H1 (cell line): ENCODE measurements around the gene ZNRF2. TPM values are rescaled to one million over a fixed set of nuclear protein-coding genes. Genes with fewer than 3 reads are reported as not detected.

Source experiments
- CTCF ChIA-PET: fragments of 300-600 bp; sonication (Branson Sonifier 250); formaldehyde crosslinking; loops from one replicate; lab custom pipeline; 2021; ENCODE audit not compliant: partially characterized antibody; lab: Charles Lee
- POLR2A ChIA-PET: fragments of 300-600 bp; sonication (Branson Sonifier 250); formaldehyde crosslinking; loops from one replicate; lab custom pipeline; 2021; ENCODE audit warnings: inconsistent platforms; ENCODE audit not compliant: partially characterized antibody; lab: Charles Lee
- DNase-seq, 2 experiments: peaks; one replicate each; pipeline versions ENCODE4 v3.0.0 to v3.0.0-alpha.2; 2010 to 2022; ENCODE audit warnings: low spot score in 2 of 2, low read depth in 1 of 2, mixed read lengths in 1 of 2
- FAIRE-seq: peaks from 2 replicates; lab custom pipeline; 2011; peaks lifted over from hg19 to GRCh38; lab: Jason Lieb, UNC
- H2AFZ ChIP-seq: 2 replicates; pipeline ENCODE4 v1.8.1; 2012; ENCODE audit warnings: low read length, inconsistent platforms
- H2AK5ac ChIP-seq: 2 replicates; pipeline ENCODE4 v1.6.1; 2013; ENCODE audit warnings: low read depth, low read length
- H2BK120ac ChIP-seq: replicated peaks from 2 replicates; pipeline ENCODE3; 2013; ENCODE audit warnings: low read depth, low read length, inconsistent platforms
- H2BK12ac ChIP-seq: 2 replicates; pipeline ENCODE4 v1.6.1; 2013; ENCODE audit warnings: low read depth, low read length
- H2BK15ac ChIP-seq: 2 replicates; pipeline ENCODE4 v1.6.1; 2013; ENCODE audit warnings: low read length
- H2BK20ac ChIP-seq: 2 replicates; pipeline ENCODE4 v1.6.1; 2013; ENCODE audit warnings: low read length
- H2BK5ac ChIP-seq: 2 replicates; pipeline ENCODE4 v1.6.1; 2013; ENCODE audit warnings: low read depth, low read length
- H3K14ac ChIP-seq: 2 replicates; pipeline ENCODE4 v1.6.1; 2013; ENCODE audit warnings: inconsistent platforms; ENCODE audit not compliant: insufficient read length
- H3K18ac ChIP-seq: 2 replicates; pipeline ENCODE4 v1.6.1; 2013; ENCODE audit warnings: low read length; ENCODE audit errors: extremely low read depth
- H3K23ac ChIP-seq: 2 replicates; pipeline ENCODE4 v1.6.1; 2013; ENCODE audit warnings: inconsistent platforms; ENCODE audit not compliant: insufficient read length
- H3K23me2 ChIP-seq: 2 replicates; pipeline ENCODE4 v1.6.1; 2013; ENCODE audit warnings: low read depth, low read length
- H3K27ac ChIP-seq: 2 replicates; pipeline ENCODE4 v1.6.1; 2011; ENCODE audit warnings: low read depth, low read length, inconsistent platforms
- H3K27me3 ChIP-seq, 4 experiments: replicated peaks in 1 of 4; 1 replicate in 1 of 4; 2 replicates in 3 of 4; pipeline versions ENCODE4 v1.6.1 to v1.8.1; 2011 to 2013; ENCODE audit warnings: low read length in 3 of 4, mild to moderate bottlenecking in 3 of 4, inconsistent platforms in 2 of 4, mixed read lengths in 2 of 4, moderate library complexity in 1 of 4; ENCODE audit not compliant: control insufficient read depth in 3 of 4, insufficient read depth in 3 of 4; ENCODE audit errors: extremely low read depth in 1 of 4
- H3K36me3 ChIP-seq, 4 experiments: 2 replicates each; pipeline versions ENCODE4 v1.6.1 to v1.8.1; 2011 to 2013; ENCODE audit warnings: mild to moderate bottlenecking in 4 of 4, low read length in 3 of 4, moderate library complexity in 2 of 4, control low read depth in 1 of 4, inconsistent platforms in 1 of 4; ENCODE audit not compliant: insufficient read depth in 4 of 4, control insufficient read depth in 2 of 4
- H3K4ac ChIP-seq: replicated peaks from 2 replicates; pipeline ENCODE3; 2013; ENCODE audit warnings: low read length, low read depth, mixed read lengths, inconsistent platforms; ENCODE audit not compliant: insufficient read length
- H3K4me1 ChIP-seq, 4 experiments: replicated peaks in 1 of 4; 1 replicate in 1 of 4; 2 replicates in 3 of 4; pipeline versions ENCODE4 v1.6.1 to v1.8.1; 2011 to 2013; ENCODE audit warnings: low read length in 3 of 4, inconsistent platforms in 2 of 4, mixed read lengths in 1 of 4; ENCODE audit not compliant: insufficient read depth in 4 of 4, control insufficient read depth in 3 of 4
- H3K4me2 ChIP-seq, 2 experiments: 2 replicates each; pipeline versions ENCODE4 v1.6.1 to v1.8.1; 2011 to 2013; ENCODE audit warnings: low read depth in 2 of 2, low read length in 2 of 2, control low read depth in 1 of 2, inconsistent platforms in 1 of 2, mild to moderate bottlenecking in 1 of 2; ENCODE audit not compliant: insufficient read depth in 1 of 2
- H3K4me3 ChIP-seq, 4 experiments: fragments of 200-600, 300-600 bp in 1 of 4; sonication (generic), shearing (Covaris generic), sonication (Bioruptor Twin) in 1 of 4; 2 replicates each; pipeline versions ENCODE4 v1.5.1 to v1.8.1; 2011 to 2016; ENCODE audit warnings: low read length in 4 of 4, low read depth in 3 of 4, control low read depth in 2 of 4, inconsistent platforms in 2 of 4, mild to moderate bottlenecking in 2 of 4, mixed read lengths in 1 of 4, moderate library complexity in 1 of 4; ENCODE audit not compliant: insufficient read depth in 2 of 4; ENCODE audit errors: extremely low read depth in 1 of 4
- H3K56ac ChIP-seq: replicated peaks from 2 replicates; pipeline ENCODE3; 2013; ENCODE audit warnings: low read depth, mild to moderate bottlenecking, mixed read lengths, low read length, inconsistent platforms; ENCODE audit not compliant: insufficient read length
- H3K79me1 ChIP-seq: 2 replicates; pipeline ENCODE4 v1.6.1; 2013; ENCODE audit warnings: low read depth, low read length, control low read depth
- H3K79me2 ChIP-seq, 2 experiments: 2 replicates each; pipeline versions ENCODE4 v1.6.1 to v1.8.1; 2012 to 2013; ENCODE audit warnings: low read length in 2 of 2, mild to moderate bottlenecking in 2 of 2, inconsistent platforms in 1 of 2; ENCODE audit not compliant: insufficient read depth in 2 of 2, control insufficient read depth in 1 of 2
- H3K9ac ChIP-seq, 4 experiments: replicated peaks in 1 of 4; 1 replicate in 1 of 4; 2 replicates in 3 of 4; pipeline versions ENCODE4 v1.6.1 to v1.8.1; 2011 to 2013; ENCODE audit warnings: low read depth in 3 of 4, low read length in 3 of 4, control low read depth in 2 of 4, mild to moderate bottlenecking in 2 of 4, moderate library complexity in 2 of 4, inconsistent platforms in 1 of 4; ENCODE audit errors: extremely low read depth in 1 of 4
- H3K9me3 ChIP-seq, 2 experiments: 2 replicates each; pipeline versions ENCODE4 v1.6.1 to v1.8.1; 2012 to 2013; ENCODE audit warnings: mild to moderate bottlenecking in 2 of 2, moderate library complexity in 2 of 2, control low read depth in 1 of 2, inconsistent platforms in 1 of 2, low read depth in 1 of 2, low read length in 1 of 2, mixed read lengths in 1 of 2; ENCODE audit not compliant: insufficient read depth in 2 of 2
- H4K20me1 ChIP-seq, 2 experiments: replicated peaks in 1 of 2; 2 replicates each; pipeline versions ENCODE3 to v1.8.1; 2011 to 2013; ENCODE audit warnings: inconsistent platforms in 2 of 2, low read length in 2 of 2, mild to moderate bottlenecking in 1 of 2; ENCODE audit not compliant: insufficient read depth in 2 of 2, control insufficient read depth in 1 of 2
- H4K5ac ChIP-seq: 2 replicates; pipeline ENCODE4 v1.6.1; 2013; ENCODE audit warnings: low read length, low read depth, mixed read lengths, inconsistent platforms; ENCODE audit not compliant: insufficient read length
- H4K8ac ChIP-seq: 2 replicates; pipeline ENCODE4 v1.8.0; 2013; ENCODE audit warnings: mild to moderate bottlenecking, moderate library complexity, low read length, inconsistent platforms; ENCODE audit not compliant: insufficient read depth; ENCODE audit errors: extremely low read depth
- H4K91ac ChIP-seq: replicated peaks from 2 replicates; pipeline ENCODE3; 2013; ENCODE audit warnings: low read length, mixed read lengths, inconsistent platforms; ENCODE audit not compliant: insufficient read length
- BCL11A ChIP-seq, 2 experiments: IDR thresholded peaks; one replicate each; pipeline ENCODE4 v1.6.1; 2011; ENCODE audit warnings: low read depth in 2 of 2, low read length in 2 of 2, mild to moderate bottlenecking in 2 of 2
- CBX5 ChIP-seq: fragments of 300-800, 300-1000 bp; sonication (generic); IDR thresholded peaks from 2 replicates; pipeline ENCODE4 v1.7.1; 2016; ENCODE audit warnings: antibody characterized with exemption, low read length, low read depth
- CBX8 ChIP-seq: fragments of 300-800, 300-1000 bp; sonication (generic); IDR thresholded peaks from 2 replicates; pipeline ENCODE4 v1.7.1; 2016; ENCODE audit warnings: low read depth, low read length, borderline replicate concordance
- CEBPB ChIP-seq: IDR thresholded peaks from 2 replicates; pipeline ENCODE4 v1.6.1; 2012; ENCODE audit warnings: low read depth, low read length
- EP300 ChIP-seq, 2 experiments: IDR thresholded peaks; 1 replicate in 1 of 2; 2 replicates in 1 of 2; pipeline ENCODE4 v1.6.1; 2011 to 2012; ENCODE audit warnings: low read depth in 2 of 2, low read length in 2 of 2, mild to moderate bottlenecking in 2 of 2, borderline replicate concordance in 1 of 2, inconsistent platforms in 1 of 2, moderate library complexity in 1 of 2
- GTF2F1 ChIP-seq: IDR thresholded peaks from 2 replicates; pipeline ENCODE4 v1.6.1; 2012; ENCODE audit warnings: low read depth, low read length, improper control_type of control experiment, borderline replicate concordance
- HDAC2 ChIP-seq, 2 experiments: fragments of 300-600 bp in 1 of 2; sonication (generic) in 1 of 2; IDR thresholded peaks; 2 replicates each; pipeline ENCODE4 v1.6.1; 2011 to 2012; ENCODE audit warnings: low read depth in 2 of 2, low read length in 2 of 2, mild to moderate bottlenecking in 2 of 2, moderate library complexity in 2 of 2, borderline replicate concordance in 1 of 2, inconsistent platforms in 1 of 2
- HDAC6 ChIP-seq: IDR thresholded peaks from one replicate; pipeline ENCODE4 v1.7.1; 2012; ENCODE audit warnings: low read depth, mild to moderate bottlenecking, inconsistent platforms, low read length, moderate library complexity
- JUN ChIP-seq: IDR thresholded peaks from 2 replicates; pipeline ENCODE4 v1.6.1; 2011; ENCODE audit warnings: low read depth, mild to moderate bottlenecking, improper control_type of control experiment, low read length
- JUND ChIP-seq: IDR thresholded peaks from 2 replicates; pipeline ENCODE4 v1.6.1; 2011; ENCODE audit warnings: mild to moderate bottlenecking, improper control_type of control experiment, low read length
- NRF1 ChIP-seq: IDR thresholded peaks from 2 replicates; pipeline ENCODE4 v1.6.1; 2011; ENCODE audit warnings: mild to moderate bottlenecking, low read depth, low read length, improper control_type of control experiment
- POLR2AphosphoS5 ChIP-seq: IDR thresholded peaks from 2 replicates; pipeline ENCODE4 v1.6.1; 2011; ENCODE audit warnings: low read depth, low read length
- SP2 ChIP-seq: IDR thresholded peaks from 2 replicates; pipeline ENCODE4 v1.6.1; 2012; ENCODE audit warnings: mild to moderate bottlenecking, low read length, inconsistent platforms
- SP4 ChIP-seq: IDR thresholded peaks from 2 replicates; pipeline ENCODE4 v1.6.1; 2012; ENCODE audit warnings: low read length, inconsistent platforms
- TCF12 ChIP-seq: IDR thresholded peaks from 2 replicates; pipeline ENCODE4 v1.6.1; 2011; ENCODE audit warnings: low read depth, mild to moderate bottlenecking, low read length
- TEAD4 ChIP-seq: IDR thresholded peaks from 2 replicates; pipeline ENCODE4 v1.6.1; 2012; ENCODE audit warnings: low read depth, low read length, inconsistent platforms, mixed read lengths
- WGBS, 2 experiments: shearing (Covaris generic) in 1 of 2; methylation state at CpG; one replicate each; pipeline versions ENCODE4 v1.1.6 to v1.1.7; 2013 to 2015; ENCODE audit warnings: low lambda C conversion rate in 2 of 2, mixed read lengths in 2 of 2, inconsistent platforms in 1 of 2, low coverage in 1 of 2, missing lambda C conversion rate in 1 of 2; ENCODE audit not compliant: insufficient replicate concordance in 2 of 2, insufficient coverage in 1 of 2, insufficient read length in 1 of 2; ENCODE audit errors: extremely low coverage in 1 of 2, missing lambda C conversion rate in 1 of 2; 5-methylcytosine and 5-hydroxymethylcytosine counted together
- polyA plus RNA-seq, 7 experiments: library from polyadenylated mRNA; depleted of rRNA in 3 of 7; stranded (reverse) in 5 of 7; unstranded in 2 of 7; fragments of >200 nt in 5 of 7; fragments of 200-250 nt in 2 of 7; gene quantifications; 1 replicate in 5 of 7; 2 replicates in 1 of 7; 4 replicates in 1 of 7; pipeline versions ENCODE4 v1.2.1 to v1.2.3, GENCODE V29; 2011 to 2013; ENCODE audit warnings: missing spikeins in 2 of 7, mixed read lengths in 2 of 7
- total RNA-seq: library from RNA; stranded (reverse); fragmentation: NEBNext Ultra II Directional; extraction: Animal tissue kit (Norgen Biotek cat#: 25700); gene quantifications from 2 replicates; pipeline ENCODE4 v1.2.1, GENCODE V29; 2021

Gene ZNRF2
- total and polyA plus RNA-seq, 2 of the 8 experiments (the other 6 are each of a cell fraction or from before 2014, with no cell fraction given), result 2.9 to 16.2 TPM

- WGBS, 2 experiments, result 85% methylated on average over 4 of the region's 4 CpGs; no CpG with 5 or more reads in 1 of the 2 experiments
- TF ChIP-seq SP4 (no peak), NRF1 (no peak), GTF2F1 (no peak), CBX8 (no peak), JUND (no peak), EP300 (IDR thresholded peaks at IDR 0.05; ENCODE audit: borderline replicate concordance in 1 of 2, low read depth in 2 of 2, low read length in 2 of 2) (no peak), HDAC6 (no peak), TEAD4 (no peak), POLR2AphosphoS5 (no peak), CBX5 (no peak), JUN (no peak), SP2 (no peak), BCL11A (IDR thresholded peaks at IDR 0.05; ENCODE audit: low read depth in 2 of 2, low read length in 2 of 2) (no peak), CEBPB (no peak), TCF12 (no peak), HDAC2 (IDR thresholded peaks at IDR 0.05; ENCODE audit: borderline replicate concordance in 1 of 2, low read depth in 2 of 2, low read length in 2 of 2) (no peak)
These were observed 94.7 kb downstream of the ZNRF2 start for GRCh38 chr7:30379131-30379530.

More at GRCh38 chr7:30379131-30379530, 94.7 kb downstream of the ZNRF2 start:
- Histone ChIP-seq H3K23ac (no peak overlapping the region), H3K27ac (no peak overlapping the region), H2BK20ac (no peak overlapping the region), H3K4me2 (no peak overlapping the region), H4K20me1 (no peaks in the 10 kb centered on the region), H3K23me2 (no peaks in the 10 kb centered on the region), H4K91ac (no peak overlapping the region), H2AK5ac (no peak overlapping the region), H3K4ac (no peak overlapping the region), H3K9ac (no peak overlapping the region), H3K79me2 (no peaks in the 10 kb centered on the region), H3K4me1 (no peaks in the 10 kb centered on the region; a peak in 2 of 7 replicates), H3K14ac (no peak overlapping the region), H3K36me3 (no peaks in the 10 kb centered on the region), H3K56ac (no peak overlapping the region), H4K8ac (no peak overlapping the region), H3K79me1 (no peaks in the 10 kb centered on the region), H2BK12ac (no peak overlapping the region), H3K4me3 (no peak overlapping the region), H3K18ac (no peak overlapping the region), H4K5ac (no peak overlapping the region), H2BK15ac (no peak overlapping the region), H2BK120ac (no peak overlapping the region), H3K9me3 (no peaks in the 10 kb centered on the region), H2AFZ (no peak overlapping the region), H3K27me3 (no peaks in the 10 kb centered on the region), H2BK5ac (no peak overlapping the region)
- POLR2A ChIA-PET, result no interaction called here
- DNase-seq (no peak), FAIRE-seq (no peak)
- CTCF ChIA-PET, result no interaction called here
